Measurements from ENCODE around the gene DYRK4.

GRCh38 chr12:4653691-4654090, 91.7 kb downstream of the DYRK4 start:
- TF ChIP-seq CTCF (IDR thresholded peaks at IDR 0.05) = no peak
- no peak for TF ChIP-seq POLR2A (IDR thresholded peaks at IDR 0.05)
